HUES6 (cell line): Measurements from ENCODE around the gene GPR107.

Experiments used
- H3K27ac ChIP-seq: 2 replicates; pipeline ENCODE4 v1.7.0; 2013; ENCODE audit warnings: low read depth, mild to moderate bottlenecking, low read length, inconsistent platforms
- H3K27me3 ChIP-seq: 2 replicates; pipeline ENCODE4 v1.6.1; 2013; ENCODE audit warnings: low read length; ENCODE audit not compliant: control insufficient read depth, insufficient read depth
- H3K36me3 ChIP-seq: 2 replicates; pipeline ENCODE4 v1.6.1; 2013; ENCODE audit warnings: low read length; ENCODE audit not compliant: control insufficient read depth, insufficient read depth
- H3K4me1 ChIP-seq: 2 replicates; pipeline ENCODE4 v1.6.1; 2013; ENCODE audit warnings: low read length; ENCODE audit not compliant: control insufficient read depth, insufficient read depth
- H3K4me3 ChIP-seq: 2 replicates; pipeline ENCODE4 v1.5.1; 2013; ENCODE audit warnings: low read depth, low read length
- H3K9ac ChIP-seq: one replicate; pipeline ENCODE4 v1.6.1; 2013; ENCODE audit warnings: mild to moderate bottlenecking, low read length
- H3K9me3 ChIP-seq: 2 replicates; pipeline ENCODE4 v1.6.1; 2013; ENCODE audit warnings: low read depth, low read length; ENCODE audit not compliant: control insufficient read depth, insufficient read depth

GPR107 gene

DNA sequence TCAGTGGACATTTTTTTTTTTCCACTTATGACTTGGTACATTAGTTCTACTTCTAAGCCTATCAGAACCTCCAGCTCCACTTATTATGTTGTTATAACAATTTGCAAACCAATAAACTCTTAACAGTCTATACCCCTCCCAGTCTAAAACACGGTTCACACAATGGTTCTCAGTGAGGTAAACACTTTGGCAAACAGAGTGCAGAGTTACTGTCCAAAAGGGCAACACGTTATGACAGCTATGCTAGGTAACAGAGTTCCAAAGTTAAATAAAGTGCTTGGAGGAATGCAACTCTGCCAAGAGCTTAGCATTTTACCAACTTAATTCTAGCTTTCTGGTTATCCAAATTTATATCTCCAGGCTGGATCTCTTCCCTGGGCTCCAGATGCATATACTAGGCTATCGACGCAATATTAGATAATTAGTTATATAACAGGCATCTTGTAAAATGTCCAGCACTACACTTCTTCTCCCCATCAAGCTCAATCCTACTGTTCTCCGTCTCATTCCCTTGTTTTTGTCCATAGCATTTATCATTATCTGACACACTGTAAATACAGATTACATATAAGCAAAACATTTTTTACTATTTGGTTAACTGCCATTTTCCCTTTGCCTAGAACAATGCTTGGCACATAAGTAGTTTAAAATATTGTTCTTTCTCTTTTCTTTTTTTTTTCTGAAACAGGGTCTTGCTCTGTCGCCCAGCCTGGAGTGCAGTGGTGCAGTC lies 25.0 kb upstream of the GPR107 start:
- no peak overlapping the region for H3K9ac ChIP-seq
- H3K36me3 ChIP-seq, result no peaks in the 10 kb centered on the region
- H3K4me1 ChIP-seq, result peaks cover under 1% of the 10 kb centered on the region; the same call in 1 of the 2 replicates
- H3K4me3 ChIP-seq, result no peak overlapping the region
- H3K27me3 ChIP-seq, result no peaks in the 10 kb centered on the region
- no peak overlapping the region for H3K27ac ChIP-seq
- H3K9me3 ChIP-seq, result no peaks in the 10 kb centered on the region

DNA sequence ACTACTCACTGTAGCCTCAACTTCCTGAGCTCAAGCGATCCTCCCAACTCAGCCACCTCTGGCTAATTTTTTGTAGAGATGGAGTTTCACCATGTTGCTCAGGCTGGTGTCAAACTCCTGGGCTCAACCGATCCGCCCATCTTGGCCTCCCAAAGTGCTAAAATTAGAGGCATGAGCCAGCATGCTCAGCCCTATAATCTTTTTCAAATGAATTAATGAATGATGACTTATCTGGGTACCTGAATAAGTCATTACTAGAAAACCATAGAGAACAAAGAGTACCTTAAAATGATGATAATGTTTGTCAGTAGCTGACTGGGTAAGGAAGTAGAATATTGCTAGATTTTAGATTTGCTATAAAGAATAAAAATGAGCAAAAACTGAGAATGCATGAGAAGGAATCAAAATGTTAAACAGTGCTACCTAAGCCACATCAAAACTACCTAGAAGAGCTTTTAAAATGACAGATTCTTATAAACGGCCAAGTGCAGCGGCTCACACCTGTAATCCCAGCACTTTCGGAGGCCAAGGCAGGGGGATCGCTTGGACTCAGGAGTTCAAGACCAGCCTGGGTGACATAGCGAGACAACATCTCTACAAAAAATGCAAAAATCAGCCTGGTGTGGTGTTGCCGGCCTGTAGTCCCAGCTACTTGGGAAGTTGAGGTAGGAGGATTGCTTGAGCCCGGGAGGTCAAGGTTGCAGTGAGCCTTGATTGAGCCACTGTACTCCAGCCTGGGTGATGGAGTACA lies 24.3 kb upstream of the GPR107 start:
- H3K4me3 ChIP-seq, result no peak overlapping the region
- no peak overlapping the region for H3K9ac ChIP-seq
- no peaks in the 10 kb centered on the region for H3K4me1 ChIP-seq
- no peaks in the 10 kb centered on the region for H3K36me3 ChIP-seq
- no peak overlapping the region for H3K27ac ChIP-seq
- H3K9me3 ChIP-seq, result no peaks in the 10 kb centered on the region
- H3K27me3 ChIP-seq, result no peaks in the 10 kb centered on the region

DNA sequence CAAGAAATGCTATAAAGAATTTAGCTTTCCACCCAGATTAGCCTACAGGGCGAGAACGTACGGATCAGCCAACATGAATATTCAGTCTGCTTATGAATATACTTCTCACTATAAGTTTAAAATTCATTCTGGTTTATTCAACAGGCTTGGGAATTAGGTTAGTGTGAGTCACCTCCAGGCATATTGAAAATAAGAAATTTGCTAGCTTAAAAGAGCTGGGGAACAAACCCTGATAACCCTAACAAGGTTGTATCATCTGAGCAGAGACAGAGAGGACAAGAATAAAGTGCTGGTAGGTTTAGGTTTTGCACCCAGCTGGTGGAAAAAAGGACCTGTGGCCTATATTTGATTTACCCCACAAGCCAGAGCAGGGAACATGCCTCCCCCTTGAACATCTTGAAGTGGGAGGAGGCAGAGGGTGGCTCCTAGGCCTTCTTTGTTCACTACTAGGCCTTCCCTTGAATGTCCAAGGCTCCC lies 23.0 kb upstream of the GPR107 start:
- no peaks in the 10 kb centered on the region for H3K27me3 ChIP-seq
- no peaks in the 10 kb centered on the region for H3K36me3 ChIP-seq
- H3K9me3 ChIP-seq, result no peaks in the 10 kb centered on the region
- no peak overlapping the region for H3K4me3 ChIP-seq
- no peaks in the 10 kb centered on the region for H3K4me1 ChIP-seq
- no peak overlapping the region for H3K9ac ChIP-seq
- H3K27ac ChIP-seq, result no peak overlapping the region

DNA sequence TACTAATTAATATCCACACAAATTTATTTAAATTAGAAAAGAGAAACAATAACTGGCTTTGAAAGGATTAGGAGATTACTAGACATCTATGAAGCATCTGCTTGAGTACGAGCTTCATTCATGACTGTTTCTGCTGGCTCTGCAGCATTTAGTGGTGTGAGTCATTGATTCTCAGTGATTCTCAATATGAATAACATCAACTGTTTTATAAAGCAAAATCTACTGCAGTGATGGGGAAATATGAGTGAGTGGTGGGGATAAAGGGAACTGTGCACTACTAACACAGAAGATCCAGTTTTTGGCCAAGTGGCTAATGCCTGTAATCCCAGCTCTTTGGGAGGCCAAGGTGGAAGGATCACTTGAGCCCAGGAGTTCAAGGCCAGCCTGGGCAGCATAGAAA lies 19.1 kb upstream of the GPR107 start:
- no peaks in the 10 kb centered on the region for H3K4me1 ChIP-seq
- H3K4me3 ChIP-seq, result no peak overlapping the region
- H3K36me3 ChIP-seq, result no peaks in the 10 kb centered on the region
- no peak overlapping the region for H3K27ac ChIP-seq
- no peaks in the 10 kb centered on the region for H3K27me3 ChIP-seq
- no peaks in the 10 kb centered on the region for H3K9me3 ChIP-seq
- no peak overlapping the region for H3K9ac ChIP-seq

DNA sequence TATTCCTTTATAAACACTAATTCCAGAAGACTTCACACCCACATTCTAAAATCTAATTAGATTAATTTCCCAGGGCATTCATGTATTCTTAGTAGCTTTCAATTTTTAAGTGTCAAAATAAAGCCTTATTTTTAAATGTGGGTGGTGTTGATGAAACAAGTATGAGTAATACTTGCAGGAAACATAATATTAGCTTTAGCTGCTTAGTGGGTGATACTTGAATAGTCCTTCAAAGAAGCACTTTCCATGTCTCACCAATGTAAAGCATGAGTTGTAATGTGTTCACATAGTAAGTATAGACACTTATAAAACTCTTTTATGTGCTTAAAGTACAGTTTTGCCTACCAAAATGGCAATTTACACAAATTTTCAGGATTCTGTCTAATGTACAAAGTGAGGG lies 17.6 kb upstream of the GPR107 start:
- Histone ChIP-seq H3K9ac (no peak overlapping the region), H3K27ac (no peak overlapping the region), H3K4me3 (no peak overlapping the region)

DNA sequence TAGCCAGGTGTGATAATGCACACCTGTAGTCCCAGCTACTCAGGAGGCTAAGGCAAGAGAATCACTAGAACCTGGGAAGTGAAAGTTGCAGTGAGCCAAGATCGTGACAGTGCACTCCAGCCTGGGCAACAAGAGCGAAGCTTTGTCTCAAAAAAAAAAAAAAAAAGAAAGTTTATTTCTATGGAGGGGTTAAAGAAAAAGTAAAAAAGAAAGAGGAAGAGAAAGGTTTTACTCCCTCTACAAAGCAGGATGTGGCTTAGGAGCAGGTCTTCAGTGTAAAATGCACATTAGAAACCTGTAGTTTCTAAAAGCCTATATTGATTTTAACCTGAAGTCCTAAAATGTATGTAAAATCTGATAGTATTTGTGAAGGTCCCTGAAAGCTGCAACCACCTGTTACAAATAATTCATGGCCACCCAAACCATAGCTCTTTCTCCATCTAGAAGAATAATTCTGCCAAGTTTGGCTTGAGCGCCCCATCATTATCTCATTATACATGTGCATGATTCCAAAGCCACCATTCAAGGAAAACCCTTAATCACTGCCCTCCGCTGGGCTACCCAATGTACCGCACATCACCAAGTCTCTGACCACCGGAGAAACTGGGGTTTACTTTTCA lies 14.1 kb upstream of the GPR107 start:
- peaks cover 5% of the 10 kb centered on the region; the same call in 1 of the 2 replicates for H3K27me3 ChIP-seq
- H3K4me1 ChIP-seq, result peaks cover 8% of the 10 kb centered on the region
- H3K27ac ChIP-seq, result no peak overlapping the region
- H3K36me3 ChIP-seq, result no peaks in the 10 kb centered on the region
- H3K9me3 ChIP-seq, result no peaks in the 10 kb centered on the region
- H3K9ac ChIP-seq, result no peak overlapping the region
- H3K4me3 ChIP-seq, result no peak overlapping the region

More for the DNA sequence above, 17.6 kb upstream of the GPR107 start:
- Histone ChIP-seq H3K4me1 (no peaks in the 10 kb centered on the region), H3K27me3 (no peaks in the 10 kb centered on the region; the same call in 1 of the 2 replicates), H3K9me3 (no peaks in the 10 kb centered on the region), H3K36me3 (no peaks in the 10 kb centered on the region)

DNA sequence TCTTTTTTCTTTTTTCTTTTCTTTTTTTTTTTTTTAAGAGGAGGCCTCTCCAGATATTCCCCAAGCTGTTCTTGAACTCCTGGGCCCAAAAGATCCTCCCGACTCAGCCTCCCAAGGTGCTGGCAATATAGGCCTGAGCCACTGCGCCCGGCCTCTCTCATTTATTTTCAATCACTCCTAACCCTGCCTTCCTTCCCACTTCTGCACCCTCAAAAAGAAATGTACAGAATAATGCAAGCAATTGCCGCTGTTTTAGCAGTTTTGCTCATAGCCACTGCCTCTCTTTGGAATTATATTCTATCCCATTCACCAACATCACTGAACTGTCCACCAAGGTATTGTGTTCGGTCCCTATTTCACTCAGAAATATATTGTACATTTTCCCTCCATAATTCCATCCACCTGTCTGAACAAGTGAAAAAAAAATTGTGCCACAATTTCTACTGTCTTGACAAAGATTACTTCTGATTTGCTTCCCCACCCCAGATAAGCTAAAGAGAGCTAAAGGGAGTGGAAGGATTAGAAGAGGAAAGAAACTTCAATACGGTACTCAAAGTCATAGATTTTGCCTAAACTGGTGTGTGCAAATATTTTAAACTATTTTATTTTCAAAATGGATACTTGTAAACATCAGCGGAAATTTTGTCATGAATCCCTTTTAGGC lies 12.6 kb upstream of the GPR107 start:
- H3K27ac ChIP-seq, result no peak overlapping the region
- H3K27me3 ChIP-seq, result peaks cover 5% of the 10 kb centered on the region; the same call in 1 of the 2 replicates
- no peaks in the 10 kb centered on the region for H3K36me3 ChIP-seq
- peaks cover 14% of the 10 kb centered on the region for H3K4me1 ChIP-seq
- no peaks in the 10 kb centered on the region for H3K9me3 ChIP-seq
- H3K4me3 ChIP-seq, result peak overlapping the region; percentile 83
- H3K9ac ChIP-seq, result no peak overlapping the region

DNA sequence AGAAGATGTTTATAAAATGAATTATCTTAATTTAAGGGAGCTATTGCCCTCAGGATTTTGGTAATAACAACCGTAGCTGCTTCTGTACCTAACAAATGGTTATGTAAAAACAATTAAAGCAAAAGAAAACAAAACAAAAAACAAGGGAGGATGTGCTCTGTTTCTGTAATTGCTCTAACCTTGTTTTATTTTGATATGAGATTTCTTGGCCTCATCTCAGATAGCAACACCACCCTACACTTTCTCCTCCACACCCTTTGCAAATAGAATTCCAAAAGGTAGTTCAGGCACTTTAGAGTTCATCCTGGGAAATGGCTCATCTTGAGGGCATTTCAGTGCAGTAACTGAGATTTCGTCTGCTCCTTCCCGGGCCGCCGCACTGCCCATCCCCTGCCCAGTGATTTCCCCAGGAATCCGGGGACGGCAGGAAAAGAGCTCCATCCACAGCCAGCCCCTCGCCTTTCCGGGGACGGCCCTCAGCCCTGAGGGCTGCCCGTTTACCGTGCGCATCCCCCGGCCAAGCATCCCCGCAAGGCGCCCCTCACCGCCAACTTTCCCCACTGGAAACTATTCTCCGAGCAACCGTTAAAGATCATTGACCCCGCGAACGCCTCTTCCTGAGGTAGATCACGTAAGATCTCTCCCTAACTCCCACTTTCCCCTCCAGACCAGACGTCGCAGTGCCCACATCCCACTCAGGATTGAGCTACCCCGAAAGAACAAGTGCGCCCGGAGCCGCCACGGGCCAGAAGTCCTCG lies 11.9 kb upstream of the GPR107 start:
- H3K36me3 ChIP-seq, result no peaks in the 10 kb centered on the region
- no peak overlapping the region for H3K27ac ChIP-seq
- peak overlapping the region; percentile 83 for H3K4me3 ChIP-seq
- peak overlapping the region; percentile 64 for H3K9ac ChIP-seq
- H3K9me3 ChIP-seq, result no peaks in the 10 kb centered on the region
- peaks cover 5% of the 10 kb centered on the region; the same call in 1 of the 2 replicates for H3K27me3 ChIP-seq
- H3K4me1 ChIP-seq, result peaks cover 14% of the 10 kb centered on the region

DNA sequence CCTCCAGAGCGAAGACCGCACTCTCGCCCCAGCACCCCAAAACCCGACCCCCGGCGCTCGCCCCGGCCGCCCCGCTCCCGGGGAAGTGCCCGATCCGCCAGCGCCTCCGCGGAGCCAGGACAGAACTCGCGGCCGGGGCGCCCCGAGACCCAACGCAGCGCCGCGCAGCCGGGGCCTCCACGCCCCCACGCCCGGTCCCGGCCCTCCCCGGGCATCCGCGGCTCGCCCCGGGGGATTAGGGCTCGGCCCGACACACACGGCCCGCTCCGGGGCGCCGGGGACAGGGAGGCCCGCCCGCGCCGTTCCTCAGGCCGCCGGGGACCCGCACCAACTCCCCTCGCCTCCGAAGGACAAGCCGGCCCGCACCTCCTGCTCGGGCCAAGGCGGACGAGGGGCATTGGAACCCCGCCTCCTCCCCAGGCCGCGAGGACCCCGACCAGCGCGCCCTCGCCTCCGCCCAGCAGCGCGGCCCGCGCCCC lies 11.3 kb upstream of the GPR107 start:
- Histone ChIP-seq H3K27ac (peak overlapping the region; percentile 21; the same call in 1 of the 2 replicates), H3K4me3 (peak overlapping the region; percentile 83), H3K27me3 (peaks cover 5% of the 10 kb centered on the region; the same call in 1 of the 2 replicates), H3K4me1 (peaks cover 14% of the 10 kb centered on the region), H3K9ac (peak overlapping the region; percentile 64), H3K9me3 (no peaks in the 10 kb centered on the region), H3K36me3 (no peaks in the 10 kb centered on the region)
